Stimulated activated CD8-positive, alpha-beta memory T cell treated with anti-CD3 and anti-CD28 coated beads, Interleukin-7, amount 100 ng/mL, for 24 hours (primary cell): ENCODE measurements around the gene DHRS1.

Source experiments
- DNase-seq: peaks from one replicate; pipeline ENCODE4 v3.0.0-alpha.2; 2020; ENCODE audit warnings: low read depth

The DHRS1 gene

GRCh38 chr14:24299255-24300191 is at the start of gene DHRS1, which contains the start of gene NOP9:
DHRS1 (minus strand) TSS chr14:24299780; CDS start chr14:24299106, 674 bp downstream.
NOP9 (plus strand) TSS chr14:24299850; CDS start chr14:24299955, 105 bp downstream.
- DNase-seq: peak; percentile 85

GRCh38 chr14:24348186-24348585 is 48.6 kb upstream of the DHRS1 start:
- no peak for DNase-seq

GRCh38 chr14:24347134-24347533 is 47.6 kb upstream of the DHRS1 start:
- DNase-seq: no peak

GRCh38 chr14:24343795-24344660 is 44.4 kb upstream of the DHRS1 start:
- no peak for DNase-seq

GRCh38 chr14:24342889-24343288 is 43.3 kb upstream of the DHRS1 start:
- no peak for DNase-seq

- DNase-seq: no peak
Measured at GRCh38 chr14:24340606-24341005, 41.0 kb upstream of the DHRS1 start.

GRCh38 chr14:24339284-24340151 is 39.9 kb upstream of the DHRS1 start, which contains the start of gene RIPK3:
RIPK3 (minus strand) TSS chr14:24339991; CDS start chr14:24339826, 165 bp downstream.
- no peak for DNase-seq

GRCh38 chr14:24338843-24339242 is 39.3 kb upstream of the DHRS1 start:
- DNase-seq: no peak

GRCh38 chr14:24337824-24338175 is 38.2 kb upstream of the DHRS1 start:
- no peak for DNase-seq

- no peak for DNase-seq
Measured at GRCh38 chr14:24337144-24337823, 37.7 kb upstream of the DHRS1 start.

GRCh38 chr14:24335461-24336171 is 36.0 kb upstream of the DHRS1 start:
- no peak for DNase-seq

- DNase-seq: no peak
Measured at GRCh38 chr14:24334431-24335291, 35.1 kb upstream of the DHRS1 start, which contains the start of gene ADCY4. ADCY4 (minus strand) TSS chr14:24335071; CDS start chr14:24334652, 419 bp downstream.

- DNase-seq: peak; percentile 63
Measured at GRCh38 chr14:24332268-24332993, 32.9 kb upstream of the DHRS1 start.

- no peak for DNase-seq
Measured at GRCh38 chr14:24331731-24332267, 32.2 kb upstream of the DHRS1 start.

GRCh38 chr14:24330973-24331674 is 31.5 kb upstream of the DHRS1 start:
- no peak for DNase-seq

GRCh38 chr14:24329736-24330135 is 30.2 kb upstream of the DHRS1 start:
- no peak for DNase-seq

GRCh38 chr14:24329073-24329663 is 29.6 kb upstream of the DHRS1 start:
- no peak for DNase-seq
